ENCODE data around the gene MBD2. TPM values are rescaled to one million over a fixed set of nuclear protein-coding genes. Genes with fewer than 3 reads are reported as not detected.

The MBD2 gene
- total RNA-seq, 5 donors from 2014 or later (not counting 1 experiment from before 2014, with no cell fraction given) = 83.8 to 107 (median 97.5) TPM

DNA sequence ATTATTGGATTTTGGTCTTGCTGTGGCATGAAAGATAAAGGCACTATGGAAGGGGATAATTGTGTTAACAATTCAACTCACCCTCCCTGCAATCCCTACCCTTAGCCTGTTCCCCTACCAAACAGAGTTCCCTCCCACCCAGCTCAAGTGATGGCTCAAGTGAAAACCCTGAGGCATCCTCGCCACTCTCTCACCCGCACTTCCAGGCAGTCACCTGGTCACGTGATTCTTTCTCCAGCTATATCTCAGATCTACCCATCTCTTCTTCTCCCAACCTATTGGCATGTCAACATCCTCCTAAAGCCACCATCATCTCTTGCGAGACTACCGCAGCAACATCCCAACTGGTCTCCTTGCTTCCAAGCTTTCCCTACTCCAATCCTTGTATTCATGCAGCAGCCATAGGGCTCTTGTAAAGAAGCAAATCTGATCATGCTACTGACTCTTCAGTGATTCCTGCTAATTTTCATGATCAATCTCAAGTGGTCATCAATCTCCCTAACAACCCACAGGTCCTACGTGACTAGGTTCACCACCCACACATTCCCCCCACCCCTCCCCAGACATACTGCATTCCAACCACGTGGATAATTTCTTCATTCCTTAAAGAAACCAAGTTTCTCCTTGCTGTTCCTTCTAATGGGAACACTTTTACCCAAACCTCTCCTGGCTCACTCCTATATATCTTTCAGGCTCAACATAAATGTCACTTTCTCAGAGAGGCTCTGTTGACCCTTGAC lies 66.7 kb downstream of the MBD2 start:
- Mint-ChIP-seq H3K27ac (no peak overlapping the region), H3K4me3 (no peak overlapping the region), H3K36me3 (peaks cover 81% of the 10 kb centered on the region), H3K4me1 (no peaks in the 10 kb centered on the region), H3K27me3 (no peaks in the 10 kb centered on the region), H3K9me3 (no peaks in the 10 kb centered on the region)
- Histone ChIP-seq H3K9me3 (no peaks in the 10 kb centered on the region), H3K27ac (ENCODE audit: low read length) (no peak overlapping the region), H3K4me1 (ENCODE audit: control insufficient read depth in 1 of 2, extremely low read depth in 1 of 2, insufficient read depth in 2 of 2, low read length in 2 of 2) (no peaks in the 10 kb centered on the region), H3K27me3 (replicated peaks in 1 of 2; ENCODE audit: control insufficient read depth in 2 of 2, extremely low read depth in 1 of 2, insufficient read depth in 2 of 2, low read length in 1 of 2) (no peaks in the 10 kb centered on the region), H3K4me3 (ENCODE audit: control insufficient read depth in 1 of 2, extremely low read depth in 1 of 2, low read length in 1 of 2) (no peak overlapping the region), H3K36me3 (ENCODE audit: control insufficient read depth in 2 of 2, extremely low read depth in 1 of 2, insufficient read depth in 1 of 2, low read length in 1 of 2) (peaks cover 0 to 83% of the 10 kb centered on the region in 2 donors)
- no peak for ATAC-seq (replicated peaks in 1 of 4)
- 94% methylated on average over 7 of the region's 7 CpGs for WGBS (ENCODE audit: insufficient coverage)
- DNase-seq = no peak
- ChIA-PET POLR2A (interaction anchor here in 1 of 2 donors (0.5 to 0.7 kb wide), 2 partner anchors 93 to 108 kb away, joined by 4 to 11 read pairs; no protein-coding TSS in a partner anchor), CTCF (no interaction called here)

DNA sequence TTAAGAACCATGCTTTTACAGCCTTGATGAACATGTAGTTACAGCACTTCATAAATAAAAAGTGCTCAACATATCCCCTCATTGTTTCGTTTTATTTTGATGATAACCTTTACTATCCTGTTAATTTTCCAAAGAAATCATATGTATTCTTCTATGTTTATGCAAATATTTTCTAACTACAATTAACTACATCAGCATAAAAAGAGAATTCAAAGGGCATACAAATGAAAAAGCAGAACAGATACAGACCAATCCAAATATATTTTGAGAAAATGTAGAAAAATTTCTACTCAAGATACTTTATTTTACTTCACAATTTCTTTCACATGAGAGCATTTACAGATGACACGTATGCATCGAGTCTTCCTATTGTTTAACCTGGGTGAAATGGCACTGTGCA lies 69.1 kb downstream of the MBD2 start:
- H3K27ac ChIP-seq (ENCODE audit: low read length) = no peak overlapping the region
- H3K4me3 Mint-ChIP-seq = no peak overlapping the region
- H3K27ac Mint-ChIP-seq = no peak overlapping the region
- H3K36me3 Mint-ChIP-seq = peaks cover 73% of the 10 kb centered on the region
- H3K4me1 Mint-ChIP-seq = peaks cover 0 to 6% (median 5%) of the 10 kb centered on the region in 3 donors
- H3K4me1 ChIP-seq (ENCODE audit: control insufficient read depth in 1 of 2, extremely low read depth in 1 of 2, insufficient read depth in 2 of 2, low read length in 2 of 2) = no peaks in the 10 kb centered on the region
- H3K27me3 ChIP-seq (replicated peaks in 1 of 2; ENCODE audit: control insufficient read depth in 2 of 2, extremely low read depth in 1 of 2, insufficient read depth in 2 of 2, low read length in 1 of 2) = no peaks in the 10 kb centered on the region
- POLR2A ChIA-PET = no interaction called here
- H3K4me3 ChIP-seq (ENCODE audit: control insufficient read depth in 1 of 2, extremely low read depth in 1 of 2, low read length in 1 of 2) = no peak overlapping the region
- DNase-seq (no peak), ATAC-seq (replicated peaks in 1 of 4) (no peak)
- no peaks in the 10 kb centered on the region for H3K27me3 Mint-ChIP-seq
- CTCF ChIA-PET = no interaction called here
- H3K9me3 Mint-ChIP-seq = no peaks in the 10 kb centered on the region
- peaks cover under 1 to 65% of the 10 kb centered on the region in 2 donors for H3K36me3 ChIP-seq (ENCODE audit: control insufficient read depth in 2 of 2, extremely low read depth in 1 of 2, insufficient read depth in 1 of 2, low read length in 1 of 2)
- WGBS (ENCODE audit: insufficient coverage) = no CpG with 5 or more reads among the region's 3 CpGs
- no peaks in the 10 kb centered on the region for H3K9me3 ChIP-seq

DNA sequence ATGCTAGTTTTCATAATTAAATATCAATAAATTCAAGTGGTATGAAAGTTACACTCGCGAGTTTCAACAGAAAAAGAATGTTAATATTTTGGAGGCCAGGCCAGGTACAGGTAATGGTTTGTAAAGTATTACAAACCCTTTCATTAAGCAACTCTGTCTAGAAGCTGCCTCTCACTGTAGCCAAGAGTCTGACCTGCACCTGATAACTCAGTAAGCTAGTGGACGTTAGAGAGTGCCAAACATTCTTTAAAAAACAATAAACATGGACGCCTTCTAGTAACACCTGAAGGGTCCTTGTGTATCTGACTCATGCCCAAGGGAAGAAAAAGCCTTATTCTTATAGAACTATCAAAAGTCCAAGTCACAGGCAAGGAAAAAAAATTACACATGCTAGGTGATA lies 70.2 kb downstream of the MBD2 start:
- ChIA-PET POLR2A (no interaction called here), CTCF (no interaction called here)
- Histone ChIP-seq H3K4me3 (ENCODE audit: control insufficient read depth in 1 of 2, extremely low read depth in 1 of 2, low read length in 1 of 2) (no peak overlapping the region), H3K27me3 (replicated peaks in 1 of 2; ENCODE audit: control insufficient read depth in 2 of 2, extremely low read depth in 1 of 2, insufficient read depth in 2 of 2, low read length in 1 of 2) (no peaks in the 10 kb centered on the region), H3K36me3 (ENCODE audit: control insufficient read depth in 2 of 2, extremely low read depth in 1 of 2, insufficient read depth in 1 of 2, low read length in 1 of 2) (peaks cover 3 to 53% of the 10 kb centered on the region in 2 donors), H3K27ac (ENCODE audit: low read length) (no peak overlapping the region), H3K4me1 (ENCODE audit: control insufficient read depth in 1 of 2, extremely low read depth in 1 of 2, insufficient read depth in 2 of 2, low read length in 2 of 2) (no peaks in the 10 kb centered on the region), H3K9me3 (no peaks in the 10 kb centered on the region)
- H3K36me3 Mint-ChIP-seq = peaks cover 64% of the 10 kb centered on the region
- no peak overlapping the region for H3K27ac Mint-ChIP-seq
- H3K9me3 Mint-ChIP-seq = no peaks in the 10 kb centered on the region
- ATAC-seq (replicated peaks in 1 of 4) (no peak), DNase-seq (no peak)
- no peak overlapping the region for H3K4me3 Mint-ChIP-seq
- peaks cover 0 to 12% (median 10%) of the 10 kb centered on the region in 3 donors for H3K4me1 Mint-ChIP-seq
- no peaks in the 10 kb centered on the region for H3K27me3 Mint-ChIP-seq
- WGBS (ENCODE audit: insufficient coverage) = no CpG with 5 or more reads among the region's 4 CpGs

DNA sequence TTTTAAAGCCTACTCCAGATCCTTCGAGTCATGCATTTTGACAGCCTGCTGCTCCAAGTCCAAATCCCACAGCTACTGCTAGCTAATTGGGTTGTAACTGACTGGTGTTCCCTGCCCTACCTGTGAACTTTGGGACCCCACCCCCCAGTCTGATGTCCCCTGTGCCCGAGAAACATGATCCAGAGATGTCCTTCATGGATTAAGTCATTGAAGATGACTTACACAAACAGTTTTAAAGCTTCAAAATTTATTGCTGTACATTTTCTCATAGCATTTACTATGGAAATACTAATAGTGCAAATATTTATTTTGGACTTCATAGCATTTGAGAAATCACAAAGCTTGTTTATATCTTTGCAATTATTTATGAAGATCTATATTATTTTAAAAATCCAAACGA lies 73.1 kb downstream of the MBD2 start:
- Histone ChIP-seq H3K4me3 (ENCODE audit: control insufficient read depth in 1 of 2, extremely low read depth in 1 of 2, low read length in 1 of 2) (no peak overlapping the region), H3K36me3 (ENCODE audit: control insufficient read depth in 2 of 2, extremely low read depth in 1 of 2, insufficient read depth in 1 of 2, low read length in 1 of 2) (peaks cover 3 to 31% of the 10 kb centered on the region in 2 donors), H3K9me3 (no peaks in the 10 kb centered on the region), H3K27ac (ENCODE audit: low read length) (no peak overlapping the region), H3K4me1 (ENCODE audit: control insufficient read depth in 1 of 2, extremely low read depth in 1 of 2, insufficient read depth in 2 of 2, low read length in 2 of 2) (no peaks in the 10 kb centered on the region), H3K27me3 (replicated peaks in 1 of 2; ENCODE audit: control insufficient read depth in 2 of 2, extremely low read depth in 1 of 2, insufficient read depth in 2 of 2, low read length in 1 of 2) (no peaks in the 10 kb centered on the region)
- H3K4me1 Mint-ChIP-seq = peaks cover 0 to 32% (median 32%) of the 10 kb centered on the region in 3 donors
- CTCF ChIA-PET = no interaction called here
- no peak overlapping the region for H3K27ac Mint-ChIP-seq
- no peak for DNase-seq
- POLR2A ChIA-PET = interaction anchor here in 1 of 2 donors (0.5 kb wide), 1 partner anchor 11 kb away, joined by 3 read pairs; no protein-coding TSS in a partner anchor
- peaks cover 50% of the 10 kb centered on the region for H3K36me3 Mint-ChIP-seq
- 100% methylated on average over 2 of the region's 3 CpGs for WGBS (ENCODE audit: insufficient coverage)
- no peaks in the 10 kb centered on the region for H3K27me3 Mint-ChIP-seq
- no peak overlapping the region for H3K4me3 Mint-ChIP-seq
- no peak for ATAC-seq (replicated peaks in 1 of 4)
- no peaks in the 10 kb centered on the region for H3K9me3 Mint-ChIP-seq

DNA sequence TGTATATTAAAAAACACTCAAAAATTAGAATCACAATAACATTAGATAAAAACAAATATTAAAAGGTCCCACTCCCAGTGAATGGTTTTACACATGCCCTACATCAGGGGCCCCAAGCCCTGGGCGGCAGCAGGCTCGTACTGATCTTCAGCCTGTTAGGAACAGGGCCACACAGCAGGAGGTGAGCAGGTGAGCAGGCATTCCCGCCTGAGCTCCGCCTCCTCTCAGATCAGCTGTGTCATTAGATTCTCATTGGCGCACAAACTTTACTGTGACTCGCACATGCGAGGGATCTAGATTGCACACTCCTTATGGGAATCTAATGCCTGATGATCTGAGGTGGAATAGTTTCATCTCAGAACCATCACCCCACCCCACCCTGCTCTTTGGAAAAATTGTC lies 74.2 kb downstream of the MBD2 start:
- CTCF ChIA-PET = no interaction called here
- H3K36me3 ChIP-seq (ENCODE audit: control insufficient read depth in 2 of 2, extremely low read depth in 1 of 2, insufficient read depth in 1 of 2, low read length in 1 of 2) = peaks cover 3 to 23% of the 10 kb centered on the region in 2 donors
- ATAC-seq (replicated peaks in 1 of 4) (no peak), DNase-seq (no peak)
- no peak overlapping the region for H3K4me3 ChIP-seq (ENCODE audit: control insufficient read depth in 1 of 2, extremely low read depth in 1 of 2, low read length in 1 of 2)
- peaks cover 41% of the 10 kb centered on the region for H3K36me3 Mint-ChIP-seq
- no peaks in the 10 kb centered on the region for H3K9me3 Mint-ChIP-seq
- H3K4me1 ChIP-seq (ENCODE audit: control insufficient read depth in 1 of 2, extremely low read depth in 1 of 2, insufficient read depth in 2 of 2, low read length in 2 of 2) = no peaks in the 10 kb centered on the region
- H3K4me1 Mint-ChIP-seq = peaks cover 0 to 32% (median 32%) of the 10 kb centered on the region in 3 donors
- WGBS (ENCODE audit: insufficient coverage) = 81% methylated on average over 4 of the region's 7 CpGs
- H3K4me3 Mint-ChIP-seq = no peak overlapping the region
- no peaks in the 10 kb centered on the region for H3K27me3 ChIP-seq (replicated peaks in 1 of 2; ENCODE audit: control insufficient read depth in 2 of 2, extremely low read depth in 1 of 2, insufficient read depth in 2 of 2, low read length in 1 of 2)
- H3K27me3 Mint-ChIP-seq = no peaks in the 10 kb centered on the region
- no peak overlapping the region for H3K27ac Mint-ChIP-seq
- H3K9me3 ChIP-seq = no peaks in the 10 kb centered on the region
- no peak overlapping the region for H3K27ac ChIP-seq (ENCODE audit: low read length)
- POLR2A ChIA-PET = no interaction called here

DNA sequence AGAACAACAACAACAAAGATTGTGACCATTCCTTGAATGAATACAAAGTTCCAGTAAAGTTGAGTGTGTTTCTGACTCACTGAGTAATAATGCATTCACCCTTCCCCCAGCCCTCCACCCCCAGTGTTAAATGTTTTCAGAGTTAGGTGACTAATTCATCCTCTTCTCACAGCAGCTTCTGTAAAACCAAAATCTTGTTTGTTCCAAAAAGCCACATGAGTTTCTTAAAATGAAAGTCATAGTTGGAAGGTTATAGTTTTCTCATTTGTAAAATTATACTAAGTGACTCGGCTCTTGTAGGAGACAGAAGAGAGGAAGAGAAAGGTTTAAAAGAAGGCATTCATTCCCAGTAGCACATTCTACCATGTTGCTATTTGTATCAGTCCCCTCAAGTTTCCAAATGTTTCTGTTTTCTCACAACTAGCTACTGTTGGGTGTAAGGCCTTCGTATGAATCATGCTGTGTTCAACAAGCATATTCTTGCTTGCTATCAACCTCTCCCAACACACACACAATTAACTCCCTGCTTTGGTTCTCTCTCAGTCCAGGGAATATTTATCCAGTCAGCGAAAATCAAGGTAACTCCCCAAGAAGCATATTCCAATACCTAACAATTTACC lies 75.3 kb downstream of the MBD2 start:
- peak in 3 of 4 experiments; percentile 69 to 85 (median 77) for ATAC-seq (replicated peaks in 1 of 4)
- H3K4me3 Mint-ChIP-seq = peak overlapping the region in 2 of 3 donors; percentile 32 to 34
- CTCF ChIA-PET = no interaction called here
- peaks cover 32% of the 10 kb centered on the region for H3K36me3 Mint-ChIP-seq
- no peak overlapping the region for H3K27ac ChIP-seq (ENCODE audit: low read length)
- no peaks in the 10 kb centered on the region for H3K27me3 ChIP-seq (replicated peaks in 1 of 2; ENCODE audit: control insufficient read depth in 2 of 2, extremely low read depth in 1 of 2, insufficient read depth in 2 of 2, low read length in 1 of 2)
- no CpG with 5 or more reads among the region's 3 CpGs for WGBS (ENCODE audit: insufficient coverage)
- H3K4me1 Mint-ChIP-seq = peaks cover 0 to 32% (median 32%) of the 10 kb centered on the region in 3 donors
- POLR2A ChIA-PET = no interaction called here
- no peak overlapping the region for H3K4me3 ChIP-seq (ENCODE audit: control insufficient read depth in 1 of 2, extremely low read depth in 1 of 2, low read length in 1 of 2)
- peaks cover 3 to 14% of the 10 kb centered on the region in 2 donors for H3K36me3 ChIP-seq (ENCODE audit: control insufficient read depth in 2 of 2, extremely low read depth in 1 of 2, insufficient read depth in 1 of 2, low read length in 1 of 2)
- no peak for DNase-seq
- no peaks in the 10 kb centered on the region for H3K4me1 ChIP-seq (ENCODE audit: control insufficient read depth in 1 of 2, extremely low read depth in 1 of 2, insufficient read depth in 2 of 2, low read length in 2 of 2)
- H3K9me3 Mint-ChIP-seq = no peaks in the 10 kb centered on the region
- H3K27me3 Mint-ChIP-seq = no peaks in the 10 kb centered on the region
- H3K9me3 ChIP-seq = no peaks in the 10 kb centered on the region
- peak overlapping the region; percentile 78 to 92 for H3K27ac Mint-ChIP-seq

All from T-cell (primary cell).